Mononuclear cell (primary cell): ENCODE results near the gene IFNLR1. TPM values are rescaled to one million over a fixed set of nuclear protein-coding genes. Genes with fewer than 3 reads are reported as not detected.
"Not testable (repeated sequence)": the region's sequence is repeated elsewhere in the genome, so short reads cannot be mapped to it uniquely, and the experiment has no call there.

ENCODE experiments used
- H3K27me3 ChIP-seq: 2 replicates; pipeline ENCODE4 v1.6.0; 2011; ENCODE audit warnings: low read length, control low read depth; ENCODE audit not compliant: insufficient read depth
- H3K4me1 ChIP-seq: 2 replicates; pipeline ENCODE4 v1.5.1; 2011; ENCODE audit warnings: mild to moderate bottlenecking, low read length, control low read depth; ENCODE audit not compliant: insufficient read depth
- H3K4me3 ChIP-seq: 2 replicates; pipeline ENCODE4 v1.5.1; 2011; ENCODE audit warnings: mild to moderate bottlenecking, low read length, moderate library complexity
- H3K9me3 ChIP-seq: 2 replicates; pipeline ENCODE4 v1.5.1; 2011; ENCODE audit warnings: low read depth, mild to moderate bottlenecking, control low read depth, low read length
- total RNA-seq: library from RNA; depleted of rRNA; stranded (reverse); fragments of >200 nt; gene quantifications from one replicate; pipeline ENCODE4 v1.2.3, GENCODE V29; 2012

Gene IFNLR1
- total RNA-seq, 1 donor: 1.6 TPM

GRCh38 chr1:24212376-24212775, 25.3 kb upstream of the IFNLR1 start:
- no peaks in the 10 kb centered on the region for H3K27me3 ChIP-seq
- no peaks in the 10 kb centered on the region for H3K4me1 ChIP-seq
- no peaks in the 10 kb centered on the region for H3K9me3 ChIP-seq
- H3K4me3 ChIP-seq: no peak overlapping the region

- H3K4me1 ChIP-seq: no peaks in the 10 kb centered on the region
- no peaks in the 10 kb centered on the region for H3K9me3 ChIP-seq
- no peak overlapping the region for H3K4me3 ChIP-seq
- no peaks in the 10 kb centered on the region for H3K27me3 ChIP-seq
Measured at GRCh38 chr1:24210195-24210627, 23.1 kb upstream of the IFNLR1 start.

GRCh38 chr1:24209097-24209496, 22.0 kb upstream of the IFNLR1 start:
- Histone ChIP-seq H3K4me3 (no peak overlapping the region), H3K4me1 (no peaks in the 10 kb centered on the region), H3K27me3 (no peaks in the 10 kb centered on the region), H3K9me3 (no peaks in the 10 kb centered on the region)

- Histone ChIP-seq H3K27me3 (no peaks in the 10 kb centered on the region), H3K9me3 (no peaks in the 10 kb centered on the region), H3K4me1 (no peaks in the 10 kb centered on the region), H3K4me3 (no peak overlapping the region)
Measured at GRCh38 chr1:24207709-24208108, 20.6 kb upstream of the IFNLR1 start.

GRCh38 chr1:24207395-24207687, 20.3 kb upstream of the IFNLR1 start:
- not testable (repeated sequence) for H3K4me3 ChIP-seq, H3K4me1 ChIP-seq, H3K27me3 ChIP-seq, H3K9me3 ChIP-seq

GRCh38 chr1:24206516-24207394, 19.7 kb upstream of the IFNLR1 start:
- no peaks in the 10 kb centered on the region for H3K4me1 ChIP-seq
- no peak overlapping the region for H3K4me3 ChIP-seq
- H3K27me3 ChIP-seq: no peaks in the 10 kb centered on the region
- H3K9me3 ChIP-seq: no peaks in the 10 kb centered on the region

- H3K27me3 ChIP-seq: no peaks in the 10 kb centered on the region
- H3K9me3 ChIP-seq: no peaks in the 10 kb centered on the region
Measured at GRCh38 chr1:24206083-24206464, 19.0 kb upstream of the IFNLR1 start.

GRCh38 chr1:24205345-24206082, 18.4 kb upstream of the IFNLR1 start:
- Histone ChIP-seq H3K4me1 (no peaks in the 10 kb centered on the region), H3K27me3 (no peaks in the 10 kb centered on the region), H3K9me3 (no peaks in the 10 kb centered on the region), H3K4me3 (no peak overlapping the region)

More at GRCh38 chr1:24206083-24206464, 19.0 kb upstream of the IFNLR1 start:
- Histone ChIP-seq H3K4me3 (no peak overlapping the region), H3K4me1 (no peaks in the 10 kb centered on the region)

- Histone ChIP-seq H3K4me1 (peaks cover 5% of the 10 kb centered on the region), H3K9me3 (no peaks in the 10 kb centered on the region), H3K27me3 (no peaks in the 10 kb centered on the region), H3K4me3 (no peak overlapping the region)
Measured at GRCh38 chr1:24204116-24204515, 17.0 kb upstream of the IFNLR1 start.

GRCh38 chr1:24203404-24203803, 16.3 kb upstream of the IFNLR1 start:
- Histone ChIP-seq H3K27me3 (no peaks in the 10 kb centered on the region), H3K4me3 (no peak overlapping the region), H3K4me1 (peaks cover 7% of the 10 kb centered on the region), H3K9me3 (no peaks in the 10 kb centered on the region)

- Histone ChIP-seq H3K4me3 (no peak overlapping the region), H3K4me1 (peaks cover 9% of the 10 kb centered on the region), H3K27me3 (no peaks in the 10 kb centered on the region), H3K9me3 (no peaks in the 10 kb centered on the region)
Measured at GRCh38 chr1:24202987-24203386, 15.9 kb upstream of the IFNLR1 start.

- Histone ChIP-seq H3K9me3 (no peaks in the 10 kb centered on the region), H3K4me1 (peaks cover 14% of the 10 kb centered on the region), H3K4me3 (no peak overlapping the region), H3K27me3 (no peaks in the 10 kb centered on the region)
Measured at GRCh38 chr1:24202556-24202955, 15.5 kb upstream of the IFNLR1 start.

- no peak overlapping the region for H3K4me3 ChIP-seq
- no peaks in the 10 kb centered on the region for H3K27me3 ChIP-seq
- no peaks in the 10 kb centered on the region for H3K9me3 ChIP-seq
Measured at GRCh38 chr1:24201941-24202440, 14.9 kb upstream of the IFNLR1 start.

GRCh38 chr1:24199291-24199900, 12.3 kb upstream of the IFNLR1 start:
- Histone ChIP-seq H3K27me3 (no peaks in the 10 kb centered on the region), H3K9me3 (no peaks in the 10 kb centered on the region), H3K4me3 (no peak overlapping the region), H3K4me1 (peaks cover 29% of the 10 kb centered on the region)

More at GRCh38 chr1:24201941-24202440, 14.9 kb upstream of the IFNLR1 start:
- peaks cover 19% of the 10 kb centered on the region for H3K4me1 ChIP-seq

GRCh38 chr1:24198766-24199165, 11.7 kb upstream of the IFNLR1 start:
- Histone ChIP-seq H3K27me3 (no peaks in the 10 kb centered on the region), H3K4me1 (peaks cover 29% of the 10 kb centered on the region), H3K9me3 (no peaks in the 10 kb centered on the region), H3K4me3 (no peak overlapping the region)
